ENCODE results near the gene ZNF528. TPM values are rescaled to one million over a fixed set of nuclear protein-coding genes. Genes with fewer than 3 reads are reported as not detected.

The ZNF528 gene
- total RNA-seq, 1 experiment from 2014 or later, result not detected

GRCh38 chr19:52451241-52451640 is 53.6 kb downstream of the ZNF528 start:
- no peak overlapping the region for H2AFZ ChIP-seq (ENCODE audit: low read depth, low read length, poor library complexity, severe bottlenecking)
- CTCF ChIA-PET, result no interaction called here
- H3K79me2 ChIP-seq (ENCODE audit: insufficient read depth, low read length), result no peaks in the 10 kb centered on the region
- BruUV-seq (replicated peaks), result no TSS peak
- H4K20me1 ChIP-seq (ENCODE audit: insufficient read depth), result no peaks in the 10 kb centered on the region
- POLR2A ChIA-PET, result no interaction called here
- H3K9me3 ChIP-seq (ENCODE audit: control insufficient read depth in 1 of 2, insufficient read depth in 1 of 2, low read depth in 1 of 2, low read length in 2 of 2), result peaks cover 6 to 12% of the 10 kb centered on the region in 2 experiments; a peak in 2 of 4 replicates
- H3K4me2 ChIP-seq (ENCODE audit: low read length), result no peak overlapping the region
- no peaks in the 10 kb centered on the region for H3K36me3 ChIP-seq (ENCODE audit: control insufficient read depth in 1 of 2, insufficient read depth in 2 of 2, low read length in 2 of 2)
- H3K27me3 ChIP-seq (ENCODE audit: insufficient read depth, low read length), result no peaks in the 10 kb centered on the region
- no peaks in the 10 kb centered on the region for H3K9me2 ChIP-seq (ENCODE audit: insufficient read depth)
- RAD21 ChIA-PET (ENCODE audit: low non-redundant PET in 1 of 2, low total read pairs in 2 of 2, uncharacterized antibody in 2 of 2, unreplicated experiment in 2 of 2), result no interaction called here
- no peak overlapping the region for H3K9ac ChIP-seq (ENCODE audit: low read length)
- intact Hi-C loops (cut with micrococcal nuclease), result no loop called here
- no peak overlapping the region for H3K4me3 ChIP-seq (replicated peaks in 1 of 2; ENCODE audit: low read depth in 1 of 2, low read length in 2 of 2)
- no peaks in the 10 kb centered on the region for H3K4me1 ChIP-seq (ENCODE audit: control insufficient read depth in 1 of 2, insufficient read depth in 2 of 2, low read length in 2 of 2)
- no peak overlapping the region for H3K27ac ChIP-seq (ENCODE audit: low read depth, low read length)
- DNase-seq (ENCODE audit: low read depth, low spot score), result no peak
- ATAC-seq, result no peak
- no peak for TF ChIP-seq EZH2 (IDR thresholded peaks at IDR 0.05)
- TF ChIP-seq TCF7L2 (IDR thresholded peaks at IDR 0.05; ENCODE audit: borderline replicate concordance, extremely low read depth, insufficient read depth, insufficient read length), result no peak
- no peak for TF ChIP-seq ZFX (IDR thresholded peaks at IDR 0.05)
- TF ChIP-seq ZBTB33 (IDR thresholded peaks at IDR 0.05; ENCODE audit: extremely low read depth, insufficient replicate concordance, low read length), result no peak
- TF ChIP-seq CBX3 (IDR thresholded peaks at IDR 0.05; ENCODE audit: low read depth), result no peak
- TF ChIP-seq SRF (IDR thresholded peaks at IDR 0.05; ENCODE audit: low read depth), result no peak
- TF ChIP-seq YY1 (IDR thresholded peaks at IDR 0.05; ENCODE audit: extremely low read depth, insufficient replicate concordance, low read depth, low read length), result no peak
